ENCODE measurements around the gene MS4A15. TPM values are rescaled to one million over a fixed set of nuclear protein-coding genes. Genes with fewer than 3 reads are reported as not detected.

MS4A15 gene
- total RNA-seq, 6 experiments from 2014 or later, result not detected

DNA sequence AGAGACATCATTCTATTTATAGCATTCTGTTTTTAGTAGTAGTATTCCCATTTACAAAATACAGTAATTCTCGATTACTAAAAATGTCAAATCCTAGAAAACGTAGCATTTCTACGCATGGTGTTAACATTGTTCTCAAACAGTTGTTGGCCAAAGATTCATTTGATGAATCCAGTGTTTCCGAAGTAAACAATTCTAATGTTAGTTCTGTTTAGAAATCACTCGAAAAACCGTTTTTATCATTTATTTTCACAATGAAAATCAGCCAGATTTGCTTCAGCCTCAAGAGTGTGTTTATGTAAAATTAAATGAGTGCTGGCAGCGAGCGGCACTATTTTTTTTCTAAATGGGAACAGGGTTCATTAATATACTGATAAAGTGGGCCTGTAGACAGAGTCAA, 25.1 kb upstream of the MS4A15 start:
- H3K4me1 Mint-ChIP-seq (ENCODE audit: low read depth), result no peaks in the 10 kb centered on the region
- peaks cover 23% of the 10 kb centered on the region for H3K27me3 Mint-ChIP-seq (ENCODE audit: insufficient read depth)
- H3K9me3 Mint-ChIP-seq, result no peaks in the 10 kb centered on the region
- TF ChIP-seq, protein P1, sequence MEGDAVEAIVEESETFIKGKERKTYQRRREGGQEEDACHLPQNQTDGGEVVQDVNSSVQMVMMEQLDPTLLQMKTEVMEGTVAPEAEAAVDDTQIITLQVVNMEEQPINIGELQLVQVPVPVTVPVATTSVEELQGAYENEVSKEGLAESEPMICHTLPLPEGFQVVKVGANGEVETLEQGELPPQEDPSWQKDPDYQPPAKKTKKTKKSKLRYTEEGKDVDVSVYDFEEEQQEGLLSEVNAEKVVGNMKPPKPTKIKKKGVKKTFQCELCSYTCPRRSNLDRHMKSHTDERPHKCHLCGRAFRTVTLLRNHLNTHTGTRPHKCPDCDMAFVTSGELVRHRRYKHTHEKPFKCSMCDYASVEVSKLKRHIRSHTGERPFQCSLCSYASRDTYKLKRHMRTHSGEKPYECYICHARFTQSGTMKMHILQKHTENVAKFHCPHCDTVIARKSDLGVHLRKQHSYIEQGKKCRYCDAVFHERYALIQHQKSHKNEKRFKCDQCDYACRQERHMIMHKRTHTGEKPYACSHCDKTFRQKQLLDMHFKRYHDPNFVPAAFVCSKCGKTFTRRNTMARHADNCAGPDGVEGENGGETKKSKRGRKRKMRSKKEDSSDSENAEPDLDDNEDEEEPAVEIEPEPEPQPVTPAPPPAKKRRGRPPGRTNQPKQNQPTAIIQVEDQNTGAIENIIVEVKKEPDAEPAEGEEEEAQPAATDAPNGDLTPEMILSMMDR (IDR thresholded peaks at IDR 0.05), result no peak
- no peaks in the 10 kb centered on the region for H3K36me3 Mint-ChIP-seq (ENCODE audit: low read depth)
- no peak for DNase-seq
- H3K4me3 Mint-ChIP-seq, result no peak overlapping the region
- H3K27ac Mint-ChIP-seq, result no peak overlapping the region

DNA sequence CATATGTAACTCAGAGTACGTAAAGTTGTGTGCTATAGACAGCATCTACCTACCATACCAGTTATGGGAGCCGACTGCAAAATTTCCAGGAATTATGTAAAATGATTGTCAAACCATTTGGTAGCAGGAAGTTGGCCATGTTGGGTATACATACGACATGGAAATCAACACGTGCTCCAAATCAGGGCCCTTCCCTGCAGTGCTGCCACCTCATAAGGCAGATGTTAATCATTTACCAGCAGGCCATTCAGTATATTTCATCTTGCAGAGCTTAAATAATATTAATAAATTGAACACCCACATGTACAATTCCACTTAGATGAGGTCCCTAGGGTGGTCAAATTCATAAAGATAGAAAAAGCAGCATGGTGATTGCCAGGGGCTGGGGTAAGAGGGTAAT, 22.4 kb upstream of the MS4A15 start:
- Mint-ChIP-seq H3K4me1 (ENCODE audit: low read depth) (no peaks in the 10 kb centered on the region), H3K27ac (no peak overlapping the region), H3K4me3 (no peak overlapping the region), H3K36me3 (ENCODE audit: low read depth) (no peaks in the 10 kb centered on the region), H3K9me3 (no peaks in the 10 kb centered on the region), H3K27me3 (ENCODE audit: insufficient read depth) (peaks cover 19% of the 10 kb centered on the region)
- TF ChIP-seq, protein P1 (IDR thresholded peaks at IDR 0.05), result no peak
- no peak for DNase-seq

DNA sequence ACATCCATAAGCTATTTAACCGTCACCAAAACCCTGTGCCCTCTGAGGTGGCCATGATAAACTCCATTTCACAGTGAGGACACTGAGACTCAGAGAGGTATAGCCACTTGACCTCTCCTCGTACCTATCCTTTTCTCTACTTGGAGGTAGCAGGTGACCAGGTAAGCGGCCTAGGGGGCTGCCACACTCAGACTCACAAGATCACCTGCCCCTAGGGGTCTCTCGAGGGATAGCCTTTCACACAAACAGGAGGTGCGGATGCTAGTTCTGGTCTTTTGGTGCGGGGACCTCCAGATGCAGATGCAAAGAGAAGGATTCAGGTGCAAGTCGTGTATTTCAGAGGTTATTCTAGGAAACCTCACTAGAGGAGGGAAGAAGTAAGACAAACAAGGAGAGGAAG, 17.6 kb upstream of the MS4A15 start:
- no peaks in the 10 kb centered on the region for H3K36me3 Mint-ChIP-seq (ENCODE audit: low read depth)
- DNase-seq, result no peak
- H3K9me3 Mint-ChIP-seq, result no peaks in the 10 kb centered on the region
- TF ChIP-seq, protein P1 (IDR thresholded peaks at IDR 0.05), result peak; percentile 14; the same call in 1 of the 2 replicates
- H3K4me1 Mint-ChIP-seq (ENCODE audit: low read depth), result no peaks in the 10 kb centered on the region
- H3K27ac Mint-ChIP-seq, result no peak overlapping the region
- peaks cover 3% of the 10 kb centered on the region for H3K27me3 Mint-ChIP-seq (ENCODE audit: insufficient read depth)
- H3K4me3 Mint-ChIP-seq, result no peak overlapping the region

DNA sequence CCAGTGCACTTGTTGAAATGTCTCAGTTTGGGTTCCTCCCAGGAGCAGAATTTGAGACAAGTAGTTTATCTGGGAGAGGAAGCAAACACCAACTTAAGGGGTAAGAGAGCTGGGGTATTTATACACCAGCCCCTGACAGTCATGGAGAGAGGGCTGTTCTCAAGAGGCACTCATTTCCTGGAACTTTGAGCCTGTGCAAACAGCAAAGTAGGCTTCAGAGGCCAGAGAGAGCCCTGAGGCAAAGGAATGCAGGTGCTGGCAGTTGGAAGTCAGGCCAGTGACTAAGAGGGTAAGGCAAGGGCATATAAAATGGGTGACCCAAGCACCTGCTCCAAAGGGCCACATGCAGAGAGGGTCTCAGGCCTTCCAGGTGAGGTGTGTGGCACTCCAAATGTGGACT, 16.1 kb upstream of the MS4A15 start:
- DNase-seq, result no peak
- Mint-ChIP-seq H3K4me3 (no peak overlapping the region), H3K27me3 (ENCODE audit: insufficient read depth) (peaks cover 3% of the 10 kb centered on the region), H3K36me3 (ENCODE audit: low read depth) (no peaks in the 10 kb centered on the region), H3K27ac (no peak overlapping the region), H3K4me1 (ENCODE audit: low read depth) (no peaks in the 10 kb centered on the region), H3K9me3 (no peaks in the 10 kb centered on the region)
- TF ChIP-seq, protein P1 (IDR thresholded peaks at IDR 0.05), result no peak

DNA sequence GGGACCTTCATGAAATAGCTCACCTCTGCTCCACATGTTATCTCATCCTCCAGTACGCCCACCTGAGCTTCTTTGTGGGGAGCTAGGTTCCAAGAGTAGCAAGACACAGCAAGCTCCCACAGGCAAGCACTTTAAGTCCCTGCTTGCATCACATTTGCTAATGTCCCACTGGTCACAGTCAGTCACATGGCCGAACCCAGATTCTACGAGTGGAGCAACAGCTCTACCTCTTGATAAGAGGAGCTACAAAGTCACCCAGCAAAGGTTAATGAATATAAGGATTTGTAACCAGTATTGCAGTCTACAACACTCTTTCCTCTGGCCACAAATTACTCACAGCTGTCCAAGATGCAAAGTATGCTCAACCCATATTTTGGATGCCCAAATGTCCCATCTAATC, 15.2 kb upstream of the MS4A15 start:
- Mint-ChIP-seq H3K27me3 (ENCODE audit: insufficient read depth) (peaks cover 3% of the 10 kb centered on the region), H3K4me1 (ENCODE audit: low read depth) (no peaks in the 10 kb centered on the region), H3K27ac (no peak overlapping the region), H3K9me3 (no peaks in the 10 kb centered on the region), H3K36me3 (ENCODE audit: low read depth) (no peaks in the 10 kb centered on the region), H3K4me3 (no peak overlapping the region)
- TF ChIP-seq, protein P1 (IDR thresholded peaks at IDR 0.05), result no peak
- no peak for DNase-seq

- H3K27ac Mint-ChIP-seq, result no peak overlapping the region
- no peak overlapping the region for H3K4me3 Mint-ChIP-seq
- DNase-seq, result no peak
- H3K27me3 Mint-ChIP-seq (ENCODE audit: insufficient read depth), result peaks cover 2% of the 10 kb centered on the region
- peaks cover 6% of the 10 kb centered on the region; the same call in 1 of the 2 replicates for H3K9me3 Mint-ChIP-seq
- no peaks in the 10 kb centered on the region for H3K4me1 Mint-ChIP-seq (ENCODE audit: low read depth)
- no peaks in the 10 kb centered on the region for H3K36me3 Mint-ChIP-seq (ENCODE audit: low read depth)
- TF ChIP-seq, protein P1 (IDR thresholded peaks at IDR 0.05), result 0 out of 2 replicates have a peak, but pooled peaks have one; percentile 19
Measured at GRCh38 chr11:60743058-60743457, 13.6 kb upstream of the MS4A15 start.
